Peyer's patch (tissue), 4 donors: Measurements from ENCODE around the gene CSNK2A1.

Experiments
- CTCF ChIP-seq, 6 experiments: fragments of 450-650 bp in 4 of 6; fragments of 200-600 bp in 2 of 6; sonication (generic) in 1 of 6; IDR thresholded peaks; one replicate each; pipeline ENCODE4 v1.5.1; 2017 to 2019; ENCODE audit warnings: antibody characterized with exemption in 6 of 6, mild to moderate bottlenecking in 3 of 6, moderate library complexity in 1 of 6
- POLR2A ChIP-seq, 2 donors: fragments of 450-650 bp; IDR thresholded peaks; one replicate each; pipeline ENCODE4 v1.5.1; 2017; ENCODE audit warnings: antibody characterized with exemption in 2 of 2, mild to moderate bottlenecking in 2 of 2, moderate library complexity in 2 of 2

GRCh38 chr20:504632-505075 lies 38.9 kb downstream of the CSNK2A1 start:
- TF ChIP-seq POLR2A (IDR thresholded peaks at IDR 0.05), result no peak
- TF ChIP-seq CTCF (IDR thresholded peaks at IDR 0.05), result no peak
